H1 (cell line): ENCODE measurements around the gene OBSCN.

Experiments
- ATF2 ChIP-seq: IDR thresholded peaks from 2 replicates; pipeline ENCODE4 v1.6.1; 2012; ENCODE audit warnings: low read length, inconsistent platforms
- CTCF ChIP-seq, 3 experiments: IDR thresholded peaks; 1 replicate in 2 of 3; 2 replicates in 1 of 3; pipeline versions ENCODE4 v1.5.1 to v1.6.1; 2011; ENCODE audit warnings: low read length in 3 of 3, mild to moderate bottlenecking in 3 of 3, inconsistent platforms in 2 of 3, low read depth in 1 of 3, moderate library complexity in 1 of 3; ENCODE audit not compliant: insufficient read depth in 1 of 3; ENCODE audit errors: control extremely low read depth in 1 of 3
- EP300 ChIP-seq, 2 experiments: IDR thresholded peaks; 1 replicate in 1 of 2; 2 replicates in 1 of 2; pipeline ENCODE4 v1.6.1; 2011 to 2012; ENCODE audit warnings: low read depth in 2 of 2, low read length in 2 of 2, mild to moderate bottlenecking in 2 of 2, borderline replicate concordance in 1 of 2, inconsistent platforms in 1 of 2, moderate library complexity in 1 of 2
- EZH2 ChIP-seq: fragments of 200-600 bp; sonication (generic); IDR thresholded peaks from 2 replicates; pipeline ENCODE4 v1.7.1; 2012; ENCODE audit warnings: low read depth, mild to moderate bottlenecking, moderate library complexity, low read length, inconsistent platforms; ENCODE audit not compliant: severe bottlenecking
- FOSL1 ChIP-seq: IDR thresholded peaks from 2 replicates; pipeline ENCODE4 v1.6.1; 2011; ENCODE audit warnings: mild to moderate bottlenecking, low read depth, low read length, moderate library complexity; ENCODE audit not compliant: insufficient read depth
- JUN ChIP-seq: IDR thresholded peaks from 2 replicates; pipeline ENCODE4 v1.6.1; 2011; ENCODE audit warnings: low read depth, mild to moderate bottlenecking, improper control_type of control experiment, low read length
- SP2 ChIP-seq: IDR thresholded peaks from 2 replicates; pipeline ENCODE4 v1.6.1; 2012; ENCODE audit warnings: mild to moderate bottlenecking, low read length, inconsistent platforms

- TF ChIP-seq CTCF (IDR thresholded peaks at IDR 0.05; ENCODE audit: control extremely low read depth in 1 of 3, insufficient read depth in 1 of 3, low read depth in 1 of 3, low read length in 3 of 3) (no peak), FOSL1 (no peak), EZH2 (no peak), SP2 (no peak), ATF2 (no peak), JUN (no peak), EP300 (IDR thresholded peaks at IDR 0.05; ENCODE audit: borderline replicate concordance in 1 of 2, low read depth in 2 of 2, low read length in 2 of 2) (no peak)
These were observed 163.3 kb downstream of the OBSCN start for GRCh38 chr1:228370941-228371740.
